Measurements from ENCODE around the gene RASA2.
"Not testable (repeated sequence)": the region's sequence is repeated elsewhere in the genome, so short reads cannot be mapped to it uniquely, and the experiment has no call there.

The RASA2 gene

DNA sequence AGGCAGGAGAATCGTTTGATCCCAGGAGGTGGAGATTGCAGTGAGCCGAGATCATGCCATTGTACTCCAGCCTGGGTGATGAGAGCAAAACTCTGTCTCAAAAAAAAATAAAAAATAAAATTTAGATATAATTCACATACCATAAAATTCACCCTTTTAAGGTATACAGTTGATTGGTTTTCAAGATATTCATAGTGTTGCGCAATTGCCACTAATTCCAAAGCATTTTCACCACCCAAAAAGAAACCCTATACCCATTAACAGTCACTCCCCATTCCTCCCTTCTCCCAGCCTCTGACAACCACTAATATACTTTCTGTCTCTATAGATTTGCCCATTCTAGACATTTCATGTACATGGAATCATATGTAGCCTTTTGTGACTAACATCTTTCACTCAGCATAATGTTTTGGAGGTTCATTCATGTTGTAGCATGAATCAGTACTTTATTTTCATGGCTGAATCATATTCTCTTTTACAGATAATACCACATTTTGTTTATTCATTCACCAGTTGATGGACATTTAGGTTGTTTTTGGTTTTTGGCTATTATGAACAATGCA lies 116.7 kb downstream of the RASA2 start:
- ATAC-seq (no peak), DNase-seq (no peak)
- Mint-ChIP-seq H3K27ac (peak overlapping the region in 1 of 2 donors; percentile 60), H3K4me3 (no peak overlapping the region), H3K27me3 (no peaks in the 10 kb centered on the region), H3K4me1 (peaks cover 6% of the 10 kb centered on the region), H3K9me3 (peaks cover 9 to 11% of the 10 kb centered on the region in 2 donors)

DNA sequence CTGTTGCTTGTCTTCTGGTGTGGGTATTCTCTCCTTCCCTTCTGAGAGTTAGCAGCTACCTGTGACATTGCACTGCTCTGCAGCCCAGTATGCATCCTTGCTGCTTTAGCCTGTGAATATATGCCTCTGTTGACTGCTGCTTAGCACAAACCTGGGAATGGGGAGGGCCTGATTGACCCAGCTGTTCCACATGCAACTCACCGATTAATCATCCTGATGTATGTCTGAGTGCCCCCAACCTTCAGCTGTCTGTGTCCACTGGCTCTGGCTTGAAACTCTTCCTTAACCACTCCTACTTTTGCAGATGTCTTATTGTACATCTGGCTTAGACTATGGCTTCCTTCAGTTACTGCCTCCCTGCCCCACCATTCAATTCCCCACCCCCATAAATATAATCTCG lies 119.1 kb downstream of the RASA2 start:
- H3K4me1 Mint-ChIP-seq: peaks cover 6% of the 10 kb centered on the region
- H3K27me3 Mint-ChIP-seq: no peaks in the 10 kb centered on the region
- ATAC-seq: no peak
- DNase-seq: no peak
- H3K4me3 Mint-ChIP-seq: no peak overlapping the region
- peaks cover under 1 to 1% of the 10 kb centered on the region in 2 donors for H3K9me3 Mint-ChIP-seq
- peak overlapping the region in 1 of 2 donors; percentile 3 for H3K27ac Mint-ChIP-seq

DNA sequence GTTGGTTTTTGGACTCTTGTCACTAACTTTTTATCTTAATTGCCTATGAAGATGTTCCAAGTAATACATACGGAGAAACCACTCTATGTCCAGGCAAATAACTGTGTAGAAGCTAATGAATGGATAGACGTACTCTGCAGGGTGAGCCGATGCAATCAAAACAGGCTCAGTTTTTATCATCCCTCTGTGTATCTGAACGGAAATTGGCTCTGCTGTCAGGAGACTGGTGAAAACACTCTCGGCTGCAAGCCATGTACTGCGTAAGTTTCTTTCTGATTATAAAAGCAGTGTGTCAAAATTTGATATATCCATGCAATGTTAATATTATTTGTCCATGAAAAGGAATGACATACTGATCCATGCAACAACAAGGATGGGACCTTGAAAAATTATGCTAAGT lies 121.6 kb downstream of the RASA2 start:
- no peak for ATAC-seq
- Mint-ChIP-seq H3K9me3 (no peaks in the 10 kb centered on the region), H3K4me1 (peaks cover 6% of the 10 kb centered on the region), H3K27me3 (no peaks in the 10 kb centered on the region), H3K4me3 (no peak overlapping the region), H3K27ac (peak overlapping the region in 1 of 2 donors; percentile 57)
- DNase-seq: no peak

DNA sequence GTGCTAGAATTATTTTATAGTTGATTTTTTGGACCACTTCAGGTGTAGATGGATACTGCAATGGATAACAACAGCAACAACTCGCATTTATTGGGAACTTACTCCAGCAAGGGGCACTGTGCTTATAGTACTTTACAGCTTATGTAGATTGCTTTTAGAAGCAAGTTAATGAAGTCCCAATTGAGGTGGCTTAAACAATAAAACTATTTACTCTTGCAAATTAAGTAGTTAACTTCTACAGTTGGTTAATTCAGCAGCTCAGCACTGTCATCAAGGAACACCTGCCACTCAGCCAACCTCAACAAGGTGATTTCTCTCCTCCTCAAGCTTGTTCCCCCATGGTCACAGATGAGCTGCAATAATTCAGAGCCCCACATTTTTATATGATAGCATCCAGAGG lies 124.1 kb downstream of the RASA2 start:
- Mint-ChIP-seq H3K9me3 (no peaks in the 10 kb centered on the region), H3K4me3 (no peak overlapping the region), H3K27ac (peak overlapping the region in 1 of 2 donors; percentile 6), H3K4me1 (peaks cover 4% of the 10 kb centered on the region), H3K27me3 (no peaks in the 10 kb centered on the region)
- DNase-seq (no peak), ATAC-seq (no peak)

DNA sequence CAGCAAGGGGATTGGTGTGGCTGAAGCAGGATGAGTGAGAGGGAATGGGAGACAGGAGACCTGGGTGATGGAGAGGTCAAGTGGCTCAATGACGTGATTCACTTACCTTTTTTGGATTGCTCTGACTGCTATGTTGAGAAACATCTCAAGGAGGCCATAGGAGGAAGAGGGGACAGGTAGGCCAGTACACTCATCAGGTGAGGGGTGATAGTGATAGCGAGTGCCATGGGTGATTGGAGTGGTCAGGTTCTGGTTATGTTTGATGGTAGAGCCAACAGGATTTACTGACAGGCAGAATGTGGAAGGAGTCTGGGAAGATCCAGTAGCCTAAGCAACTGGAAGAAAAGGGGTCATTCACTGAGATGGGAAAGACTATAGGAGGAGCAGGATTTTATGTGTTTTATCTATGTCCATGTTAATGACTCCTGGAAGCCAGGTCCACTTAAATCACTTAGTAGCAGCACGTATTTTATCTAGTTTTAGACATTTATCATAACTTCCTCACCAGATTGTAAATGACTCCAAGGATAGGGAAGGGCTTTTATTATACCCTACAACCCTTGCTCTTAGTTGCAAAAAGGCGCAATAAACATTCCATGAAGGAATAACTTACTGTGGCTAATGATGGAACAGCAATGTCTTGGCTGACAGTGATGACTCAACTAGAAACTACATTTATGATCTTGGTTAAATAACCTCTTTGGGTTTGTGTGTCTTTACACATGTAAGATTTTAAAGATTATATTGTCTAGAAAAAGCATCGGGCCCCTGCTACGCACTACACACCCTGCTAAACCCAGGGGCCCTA lies 131.5 kb downstream of the RASA2 start:
- DNase-seq (no peak), ATAC-seq (peak; percentile 26)
- Mint-ChIP-seq H3K4me3 (no peak overlapping the region), H3K4me1 (no peaks in the 10 kb centered on the region), H3K9me3 (no peaks in the 10 kb centered on the region), H3K27ac (peak overlapping the region in 1 of 2 donors; percentile 13), H3K27me3 (no peaks in the 10 kb centered on the region)

DNA sequence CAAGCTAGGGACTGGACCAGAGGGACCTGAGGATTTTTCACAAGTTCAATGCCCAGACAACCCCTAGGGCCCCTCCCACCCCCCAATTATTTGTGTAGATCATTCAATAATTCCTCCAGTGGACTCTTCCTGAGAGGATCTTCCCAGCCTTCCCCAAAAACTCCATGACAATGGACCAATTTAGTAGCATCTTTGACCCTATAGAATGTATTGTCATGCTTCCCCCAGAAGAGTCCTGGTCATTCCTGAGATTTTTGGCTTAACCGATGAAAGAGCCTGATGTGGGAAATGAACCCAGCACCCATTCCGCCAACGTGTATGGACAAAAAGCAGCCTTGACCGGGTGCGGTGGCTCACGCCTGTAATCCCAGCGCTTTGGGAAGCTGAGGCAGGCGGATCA lies 132.1 kb downstream of the RASA2 start:
- peak overlapping the region in 1 of 2 donors; percentile 13 for H3K27ac Mint-ChIP-seq
- no peaks in the 10 kb centered on the region for H3K4me1 Mint-ChIP-seq
- DNase-seq (no peak), ATAC-seq (no peak)
- H3K4me3 Mint-ChIP-seq: no peak overlapping the region
- no peaks in the 10 kb centered on the region for H3K27me3 Mint-ChIP-seq
- no peaks in the 10 kb centered on the region for H3K9me3 Mint-ChIP-seq

DNA sequence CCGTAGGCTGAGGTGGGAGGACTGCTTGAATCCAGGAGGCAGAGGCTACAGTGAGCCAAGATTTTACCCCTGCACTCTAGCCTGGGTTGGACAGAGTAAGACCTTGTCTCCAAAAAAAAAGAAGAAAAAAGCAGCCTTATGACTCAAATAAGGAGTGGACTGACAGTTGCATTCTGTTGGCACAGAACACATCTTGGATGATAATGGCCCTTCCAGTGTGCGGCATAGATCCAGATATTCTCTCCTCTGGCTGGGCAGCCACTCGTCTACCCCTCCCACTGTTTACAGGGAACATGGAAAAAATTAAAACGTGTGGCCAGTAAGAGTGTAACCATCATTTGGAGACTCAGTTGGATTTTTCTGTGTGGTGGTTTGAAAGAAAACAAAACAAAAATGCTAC lies 132.6 kb downstream of the RASA2 start:
- Mint-ChIP-seq H3K4me1 (no peaks in the 10 kb centered on the region), H3K27ac (no peak overlapping the region), H3K4me3 (no peak overlapping the region), H3K27me3 (no peaks in the 10 kb centered on the region), H3K9me3 (no peaks in the 10 kb centered on the region)
- ATAC-seq (no peak), DNase-seq (no peak)

DNA sequence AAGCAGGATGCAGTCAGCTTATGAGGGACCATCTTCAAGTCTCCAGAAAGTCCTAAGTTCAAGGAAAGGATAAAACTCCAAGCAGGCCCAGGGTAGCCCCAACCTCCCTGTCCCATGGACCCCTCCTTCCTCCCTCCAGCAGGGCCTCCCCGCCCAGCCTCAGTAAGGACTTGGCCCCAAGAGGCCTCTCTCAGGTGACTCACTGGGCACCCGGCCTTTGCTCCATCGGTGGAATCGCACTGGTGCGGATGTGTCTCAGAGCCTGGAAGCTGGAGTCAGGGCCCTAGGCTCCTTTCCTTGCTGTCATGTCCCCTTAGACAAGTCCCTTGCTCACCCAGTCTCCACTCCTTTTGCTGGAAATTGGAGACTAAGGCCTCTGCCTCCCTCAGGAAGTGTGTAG lies 136.9 kb downstream of the RASA2 start:
- no peak for ATAC-seq
- Mint-ChIP-seq H3K4me1 (no peaks in the 10 kb centered on the region), H3K4me3 (no peak overlapping the region), H3K27ac (no peak overlapping the region), H3K27me3 (no peaks in the 10 kb centered on the region), H3K9me3 (peaks cover 2 to 11% of the 10 kb centered on the region in 2 donors)
- no peak for DNase-seq

DNA sequence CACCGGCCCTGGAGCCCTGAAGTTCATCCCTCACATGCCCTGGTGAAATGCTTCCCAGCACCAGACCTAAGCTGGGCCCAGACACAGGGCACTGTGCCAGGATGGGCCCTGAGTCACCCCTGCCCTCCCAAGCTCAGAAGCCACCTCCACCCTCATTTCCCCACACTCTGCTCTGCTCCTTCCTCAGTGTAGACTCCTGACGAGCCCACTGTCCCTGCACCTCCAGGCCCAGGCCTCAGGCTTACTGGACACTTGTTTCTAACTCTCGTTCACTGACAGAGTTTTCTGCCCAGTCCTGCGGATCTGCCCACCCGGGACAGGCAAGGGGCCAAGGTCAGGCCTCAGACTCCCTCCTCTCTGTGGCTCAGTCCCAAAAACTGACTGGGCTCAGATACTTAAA lies 138.7 kb downstream of the RASA2 start:
- Mint-ChIP-seq H3K27ac (no peak overlapping the region), H3K27me3 (no peaks in the 10 kb centered on the region), H3K4me3 (no peak overlapping the region), H3K4me1 (no peaks in the 10 kb centered on the region), H3K9me3 (peaks cover 7 to 24% of the 10 kb centered on the region in 2 donors)
- no peak for DNase-seq
- ATAC-seq: peak; percentile 26

DNA sequence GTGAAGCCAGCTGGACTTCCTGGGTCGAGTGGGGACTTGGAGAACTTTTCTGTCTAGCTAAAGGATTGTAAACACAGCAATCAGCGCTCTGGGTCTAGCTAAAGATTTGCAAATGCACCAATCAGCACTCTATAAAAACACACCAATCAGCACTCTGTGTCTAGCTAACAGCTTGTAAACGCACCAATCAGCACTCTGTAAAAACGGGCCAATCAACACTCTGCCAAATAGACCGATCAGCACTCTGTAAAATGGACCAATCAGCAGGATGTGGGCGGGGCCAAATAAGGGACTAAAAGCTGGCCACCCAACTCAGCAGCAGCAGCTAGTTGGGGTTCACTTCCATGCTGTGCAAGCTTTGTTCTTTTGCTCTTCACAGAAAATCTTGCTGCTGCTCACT lies 141.5 kb downstream of the RASA2 start:
- not testable (repeated sequence) for DNase-seq, H3K27me3 Mint-ChIP-seq, H3K4me1 Mint-ChIP-seq, H3K27ac Mint-ChIP-seq, ATAC-seq, H3K4me3 Mint-ChIP-seq
- H3K9me3 Mint-ChIP-seq: peaks cover 7 to 24% of the 10 kb centered on the region in 2 donors

DNA sequence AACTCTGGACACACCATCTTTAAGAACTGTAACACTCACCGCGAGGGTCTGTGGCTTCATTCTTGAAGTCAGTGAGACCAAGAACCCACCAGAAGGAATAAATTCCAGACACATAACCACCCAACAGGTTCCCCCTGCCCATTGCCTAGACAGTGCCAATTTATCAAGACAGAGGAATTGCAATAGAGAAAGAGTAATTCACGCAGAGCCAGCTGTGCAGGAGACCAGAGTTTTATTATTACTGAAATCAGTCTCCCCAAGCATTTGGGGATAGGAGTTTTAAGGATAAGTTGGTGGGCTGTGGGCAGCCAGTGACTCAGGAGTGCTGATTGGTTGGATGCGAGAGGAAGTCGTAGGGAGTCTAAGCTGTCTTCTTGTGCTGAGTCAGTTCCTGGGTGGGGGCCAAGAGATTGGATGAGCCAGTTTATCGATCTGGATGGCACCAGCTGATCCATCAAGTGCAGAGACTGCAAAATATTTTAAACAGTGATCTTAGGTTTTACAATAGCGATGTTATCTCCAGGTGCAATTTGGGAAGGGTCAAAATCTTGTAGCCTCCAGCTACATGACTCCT lies 142.1 kb downstream of the RASA2 start:
- not testable (repeated sequence) for ATAC-seq, H3K27me3 Mint-ChIP-seq, H3K4me3 Mint-ChIP-seq

DNA sequence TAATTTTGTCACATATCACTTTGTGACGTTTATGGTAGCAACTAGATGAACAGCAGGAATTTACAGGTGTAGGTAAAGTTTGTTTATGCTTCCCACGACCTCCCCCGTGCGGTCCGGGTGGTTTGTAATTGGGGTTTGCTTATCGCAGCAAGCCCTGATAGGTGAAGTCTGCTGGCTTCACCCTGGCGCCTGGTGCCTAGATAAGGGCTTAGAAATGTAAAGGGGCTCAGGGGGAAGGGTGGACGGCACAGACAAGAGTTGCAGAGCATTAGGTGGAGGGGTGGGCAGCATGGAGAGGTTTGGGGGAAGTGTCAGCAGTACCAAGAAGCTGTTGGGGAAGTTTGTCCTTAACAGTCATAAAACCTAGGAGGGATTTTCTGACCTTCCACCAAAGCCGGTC lies 143.1 kb downstream of the RASA2 start:
- no peak overlapping the region for H3K27ac Mint-ChIP-seq
- H3K4me1 Mint-ChIP-seq: no peaks in the 10 kb centered on the region
- H3K9me3 Mint-ChIP-seq: peaks cover 7 to 24% of the 10 kb centered on the region in 2 donors
- DNase-seq (no peak), ATAC-seq (no peak)
- peaks cover 8% of the 10 kb centered on the region for H3K27me3 Mint-ChIP-seq
- H3K4me3 Mint-ChIP-seq: no peak overlapping the region

More for the DNA sequence above, 142.1 kb downstream of the RASA2 start:
- H3K9me3 Mint-ChIP-seq: peaks cover 7 to 24% of the 10 kb centered on the region in 2 donors
- DNase-seq, H3K27ac Mint-ChIP-seq, H3K4me1 Mint-ChIP-seq: not testable (repeated sequence)

DNA sequence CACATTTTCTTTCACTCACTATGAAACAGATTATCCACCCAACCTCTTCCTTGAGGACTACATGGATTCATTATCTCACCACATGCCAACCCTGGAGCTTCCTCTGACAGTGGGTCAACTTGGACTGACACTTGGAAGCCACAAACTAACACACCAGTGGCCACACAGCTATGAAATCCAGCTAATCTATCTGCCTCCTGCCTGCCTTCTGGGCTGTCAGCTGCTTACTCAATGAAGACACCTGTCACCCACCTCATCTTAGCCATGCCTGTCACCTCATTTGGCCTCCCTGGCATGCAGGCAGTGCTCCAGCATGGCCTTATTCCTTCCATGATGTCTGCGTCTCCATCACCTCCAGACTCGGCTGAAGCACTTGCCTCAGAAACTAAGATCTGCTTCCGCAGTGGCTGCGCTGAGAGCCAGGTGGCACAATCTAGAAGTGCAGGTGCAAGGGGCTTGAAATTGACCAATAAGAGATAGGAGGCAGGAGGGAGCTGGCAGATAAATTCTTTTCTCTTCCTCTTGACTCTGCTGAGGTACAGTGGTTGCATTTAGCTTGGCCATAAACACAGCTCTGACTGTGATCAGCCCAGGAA lies 146.1 kb downstream of the RASA2 start:
- H3K4me1 Mint-ChIP-seq: no peaks in the 10 kb centered on the region
- peaks cover 8% of the 10 kb centered on the region for H3K27me3 Mint-ChIP-seq
- DNase-seq (no peak), ATAC-seq (no peak)
- no peak overlapping the region for H3K4me3 Mint-ChIP-seq
- no peak overlapping the region for H3K27ac Mint-ChIP-seq
- H3K9me3 Mint-ChIP-seq: peaks cover 7 to 21% of the 10 kb centered on the region in 2 donors

DNA sequence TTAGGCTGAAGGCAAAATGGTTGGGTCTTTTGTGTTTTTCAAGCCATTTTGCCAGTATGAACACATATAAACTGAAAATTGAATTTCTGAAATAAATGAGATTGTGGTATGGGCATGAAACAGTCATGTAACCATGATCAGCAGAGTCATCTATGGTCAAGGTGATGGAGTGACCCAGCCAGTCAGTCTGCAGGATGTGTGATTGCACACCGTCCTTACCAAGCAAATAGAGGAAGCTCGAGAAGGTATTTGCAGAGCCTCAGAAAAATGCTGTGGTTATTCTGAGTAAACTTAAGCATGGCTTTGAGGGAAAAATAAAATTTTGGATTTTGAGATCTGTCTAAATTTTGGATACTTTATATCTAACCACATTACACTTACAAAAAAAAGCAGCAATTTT lies 155.4 kb downstream of the RASA2 start:
- Mint-ChIP-seq H3K4me3 (no peak overlapping the region), H3K9me3 (no peaks in the 10 kb centered on the region), H3K27ac (no peak overlapping the region), H3K4me1 (no peaks in the 10 kb centered on the region), H3K27me3 (no peaks in the 10 kb centered on the region)
- no peak for ATAC-seq
- no peak for DNase-seq

DNA sequence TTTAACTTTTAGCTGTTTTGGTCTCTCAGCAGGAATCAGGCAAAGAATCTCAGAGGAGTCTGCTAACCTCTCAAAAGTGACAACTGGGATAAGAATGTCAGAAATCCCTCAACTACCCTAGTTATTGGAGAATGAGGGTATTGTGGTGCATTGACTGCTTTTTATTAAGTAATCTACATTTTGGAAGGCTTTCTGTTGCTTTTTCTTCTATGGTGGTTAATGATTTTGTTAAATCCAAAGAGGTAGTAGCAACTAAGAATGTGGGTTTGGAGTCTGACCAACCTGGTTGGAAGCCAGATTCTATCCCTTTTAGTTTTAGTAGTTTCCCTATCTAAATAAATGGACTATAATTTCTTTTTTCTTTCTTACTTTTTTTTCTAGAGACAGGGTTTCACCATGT lies 156.6 kb downstream of the RASA2 start:
- Mint-ChIP-seq H3K9me3 (no peaks in the 10 kb centered on the region), H3K4me3 (no peak overlapping the region), H3K27me3 (no peaks in the 10 kb centered on the region), H3K4me1 (no peaks in the 10 kb centered on the region), H3K27ac (no peak overlapping the region)
- ATAC-seq (no peak), DNase-seq (no peak)

DNA sequence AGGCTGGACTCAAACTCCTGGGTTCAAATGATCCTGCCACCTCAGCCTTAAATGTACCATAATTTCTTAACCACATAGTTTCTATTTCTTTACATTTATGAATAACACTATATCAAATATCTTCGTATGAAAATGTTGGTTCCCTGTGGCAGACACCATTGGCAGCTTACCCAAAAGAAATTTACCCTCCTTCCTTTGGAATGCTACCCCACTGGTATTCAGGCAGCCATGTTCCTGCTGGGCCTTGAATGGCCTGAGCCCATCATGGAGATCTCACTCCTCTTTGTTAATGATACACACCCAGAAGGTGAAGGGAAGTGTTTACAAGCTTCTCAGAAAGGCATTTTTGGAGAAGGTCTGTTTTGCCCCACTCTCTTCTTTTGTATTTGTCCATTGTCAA lies 157.0 kb downstream of the RASA2 start:
- ATAC-seq: no peak
- no peak overlapping the region for H3K4me3 Mint-ChIP-seq
- DNase-seq: no peak
- H3K9me3 Mint-ChIP-seq: no peaks in the 10 kb centered on the region
- H3K27ac Mint-ChIP-seq: no peak overlapping the region
- no peaks in the 10 kb centered on the region for H3K4me1 Mint-ChIP-seq
- no peaks in the 10 kb centered on the region for H3K27me3 Mint-ChIP-seq
